A549 (cell line): ENCODE measurements around the gene CCL4. TPM values are rescaled to one million over a fixed set of nuclear protein-coding genes. Genes with fewer than 3 reads are reported as not detected.
"Not testable (repeated sequence)": the region's sequence is repeated elsewhere in the genome, so short reads cannot be mapped to it uniquely, and the experiment has no call there.

ENCODE experiments used
- ATAC-seq, 2 experiments: fragments of 200-7000 bp in 1 of 2; fragments of >200 bp in 1 of 2; cut with Nextera tagmentation in 1 of 2; cut with Tn5 transposase in 1 of 2; 3 replicates each; pipeline versions ENCODE4 v1.8.0 to v1.9.1; 2018 to 2020; ENCODE audit warnings: mild to moderate bottlenecking in 1 of 2, moderate library complexity in 1 of 2
- CTCF ChIA-PET: fragments of 300-600 bp; sonication (Branson Sonifier 250); formaldehyde crosslinking; extraction: SDS; loops from one replicate; lab custom pipeline; 2021; ENCODE audit warnings: antibody characterized with exemption, inconsistent platforms; lab: Yijun Ruan, JAX
- POLR2A ChIA-PET: fragments of 350-600 bp; formaldehyde crosslinking; extraction: SDS; loops from one replicate; lab custom pipeline; 2021; ENCODE audit warnings: antibody characterized with exemption, inconsistent platforms; lab: Yijun Ruan, JAX
- DNase-seq, 2 experiments: peaks; one replicate each; pipeline versions ENCODE4 v3.0.0 to v3.0.0-alpha.2; 2011 to 2016; ENCODE audit warnings: low read depth in 1 of 2, low spot score in 1 of 2
- FAIRE-seq: peaks from 2 replicates; lab custom pipeline; 2011; peaks lifted over from hg19 to GRCh38; lab: Jason Lieb, UNC
- H3K27ac ChIP-seq, 2 experiments: fragments of >200 bp; sonication (Bioruptor Twin); formaldehyde crosslinking; 3 replicates each; pipeline ENCODE4 v1.5.1; 2016 to 2017
- H3K4me1 ChIP-seq: fragments of >200 bp; sonication (Bioruptor Twin); formaldehyde crosslinking; 3 replicates; pipeline ENCODE4 v1.6.1; 2016
- H3K4me2 ChIP-seq: fragments of >200 bp; sonication (Bioruptor Twin); formaldehyde crosslinking; 3 replicates; pipeline ENCODE4 v1.6.1; 2016
- H3K4me3 ChIP-seq: fragments of >200 bp; sonication (Bioruptor Twin); formaldehyde crosslinking; 3 replicates; pipeline ENCODE4 v1.5.1; 2016
- H3K9me3 ChIP-seq: fragments of >200 bp; sonication (Bioruptor Twin); formaldehyde crosslinking; 3 replicates; pipeline ENCODE4 v1.6.1; 2016
- CEBPB ChIP-seq, 2 experiments: fragments of >200 bp in 1 of 2; sonication (Bioruptor Twin) in 1 of 2; formaldehyde crosslinking in 1 of 2; IDR thresholded peaks; 2 replicates each; pipeline ENCODE4 v1.6.1; 2012 to 2016
- CHD2 ChIP-seq: fragments of 150-350 bp; IDR thresholded peaks from 2 replicates; pipeline ENCODE4 v1.6.1; 2014; ENCODE audit warnings: low read length; ENCODE audit not compliant: partially characterized antibody
- EHMT2 ChIP-seq: fragments of 200-600 bp; sonication (generic); IDR thresholded peaks from 2 replicates; pipeline ENCODE4 v1.6.1; 2016; ENCODE audit warnings: antibody characterized with exemption, low read depth, mild to moderate bottlenecking, moderate library complexity
- EP300 ChIP-seq, 2 experiments: fragments of >200 bp; sonication (Bioruptor Twin); formaldehyde crosslinking; IDR thresholded peaks; 2 replicates in 1 of 2; 3 replicates in 1 of 2; pipeline ENCODE4 v1.6.1; 2016 to 2017
- FOSL2 ChIP-seq, 2 experiments: fragments of 450-650 bp in 1 of 2; fragments of >200 bp in 1 of 2; sonication (Bioruptor Twin) in 1 of 2; formaldehyde crosslinking; IDR thresholded peaks; 2 replicates each; pipeline versions ENCODE4 v1.5.0 to v1.6.1; 2016 to 2020; ENCODE audit warnings: mild to moderate bottlenecking in 1 of 2, moderate library complexity in 1 of 2
- GATA3 ChIP-seq: IDR thresholded peaks from 2 replicates; pipeline ENCODE4 v1.6.1; 2012; ENCODE audit warnings: borderline replicate concordance
- HMGXB4 ChIP-seq: fragments of 250-450 bp; sonication (Bioruptor Pico); IDR thresholded peaks from 2 replicates; pipeline ENCODE4 v1.5.0; 2021; ENCODE audit warnings: mild to moderate bottlenecking, moderate library complexity, borderline replicate concordance
- KDM5A ChIP-seq: fragments of 200-600 bp; sonication (generic); IDR thresholded peaks from 2 replicates; pipeline ENCODE4 v1.6.1; 2016; ENCODE audit warnings: antibody characterized with exemption, mild to moderate bottlenecking
- MAFK ChIP-seq: fragments of 450-650 bp; IDR thresholded peaks from 2 replicates; pipeline ENCODE4 v1.6.1; 2014; ENCODE audit not compliant: partially characterized antibody
- MYC ChIP-seq: IDR thresholded peaks from 2 replicates; pipeline ENCODE4 v1.6.1; 2012; ENCODE audit warnings: mild to moderate bottlenecking, inconsistent platforms, low read length, improper control_type of control experiment, borderline replicate concordance
- NR3C1 ChIP-seq: fragments of >200 bp; sonication (Bioruptor Twin); formaldehyde crosslinking; IDR thresholded peaks from 3 replicates; pipeline ENCODE4 v1.6.1; 2017
- RAD21 ChIP-seq, 2 experiments: fragments of >200 bp in 1 of 2; sonication (Bioruptor Twin) in 1 of 2; formaldehyde crosslinking in 1 of 2; IDR thresholded peaks in 1 of 2; conservative IDR thresholded peaks in 1 of 2; 2 replicates in 1 of 2; 3 replicates in 1 of 2; pipeline ENCODE4 v1.6.1; 2012 to 2018; ENCODE audit warnings: inconsistent platforms in 1 of 2
- RFX5 ChIP-seq: fragments of 450-650 bp; IDR thresholded peaks from 2 replicates; pipeline ENCODE4 v1.7.1; 2014; ENCODE audit warnings: antibody characterized with exemption, mild to moderate bottlenecking, moderate library complexity
- RNF2 ChIP-seq: fragments of 200-600 bp; sonication (generic); IDR thresholded peaks from 2 replicates; pipeline ENCODE4 v1.6.1; 2016; ENCODE audit warnings: low read depth, mild to moderate bottlenecking, antibody characterized with exemption, moderate library complexity, borderline replicate concordance
- USF2 ChIP-seq: fragments of 450-650 bp; IDR thresholded peaks from 2 replicates; pipeline ENCODE4 v1.6.1; 2014; ENCODE audit warnings: antibody characterized with exemption
- ZSCAN20 ChIP-seq: fragments of 250-450 bp; sonication (Bioruptor Pico); IDR thresholded peaks from 2 replicates; pipeline ENCODE4 v1.8.0; 2022; ENCODE audit warnings: mild to moderate bottlenecking, moderate library complexity
- WGBS: methylation state at CpG from one replicate; pipeline ENCODE4 v1.1.6; 2017; ENCODE audit errors: missing lambda C conversion rate; 5-methylcytosine and 5-hydroxymethylcytosine counted together
- polyA plus RNA-seq, 4 experiments: library from polyadenylated mRNA; depleted of rRNA in 3 of 4; stranded (reverse); fragments of >200 nt; fragmentation: RNase III in 1 of 4; extraction: RNeasy Plus Mini Kit Qiagen cat#74134 plus additional on column Dnase treatment in 1 of 4; gene quantifications; 2 replicates in 3 of 4; 3 replicates in 1 of 4; pipeline ENCODE4 v1.2.3, GENCODE V29; 2011 to 2017
- TF ChIP-seq, protein P1 (sequence below): fragments of 250-450 bp; sonication (Bioruptor Pico); IDR thresholded peaks from 2 replicates; pipeline ENCODE4 v1.5.0; 2020; ENCODE audit warnings: low read depth, mild to moderate bottlenecking, moderate library complexity

The CCL4 gene
- polyA plus RNA-seq, 2 of the 4 experiments (the other 2 are of a cell fraction) = not detected

DNA sequence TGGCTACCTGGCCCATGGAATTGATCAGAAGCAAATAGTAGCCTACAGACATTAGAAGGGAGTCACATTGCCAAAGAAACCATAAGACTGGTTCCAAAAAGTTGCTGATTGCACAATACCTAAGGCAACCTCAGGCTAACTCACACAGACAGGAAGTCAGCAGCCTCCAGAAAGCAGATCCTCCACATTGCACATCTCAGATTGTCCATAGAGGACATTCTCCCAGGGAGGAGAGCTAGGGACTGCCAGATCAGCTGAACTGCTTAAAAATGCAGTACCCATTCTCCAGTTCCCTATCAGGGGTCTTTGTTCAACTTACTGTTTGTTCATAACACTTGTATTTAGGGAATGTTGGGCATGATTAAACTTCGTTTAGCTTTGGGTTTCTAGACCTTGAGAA, 17.9 kb upstream of the CCL4 start:
- TF ChIP-seq KDM5A (no peak), CEBPB (IDR thresholded peaks at IDR 0.05) (0 out of 4 replicates have a peak, but pooled peaks of 1 of the 2 experiments have one; percentile 46), CHD2 (no peak), EHMT2 (no peak), HMGXB4 (CRISPR knock-in tag) (no peak), RNF2 (no peak)
- TF ChIP-seq, protein P1, sequence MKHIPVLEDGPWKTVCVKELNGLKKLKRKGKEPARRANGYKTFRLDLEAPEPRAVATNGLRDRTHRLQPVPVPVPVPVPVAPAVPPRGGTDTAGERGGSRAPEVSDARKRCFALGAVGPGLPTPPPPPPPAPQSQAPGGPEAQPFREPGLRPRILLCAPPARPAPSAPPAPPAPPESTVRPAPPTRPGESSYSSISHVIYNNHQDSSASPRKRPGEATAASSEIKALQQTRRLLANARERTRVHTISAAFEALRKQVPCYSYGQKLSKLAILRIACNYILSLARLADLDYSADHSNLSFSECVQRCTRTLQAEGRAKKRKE = no peak
- FAIRE-seq = no peak
- no peak overlapping the region for H3K4me3 ChIP-seq
- H3K9me3 ChIP-seq = no peaks in the 10 kb centered on the region
- ChIA-PET CTCF (interaction anchor here (1.4 to 1.5 kb wide), 2 partner anchors 12 to 13 kb away, joined by 3 to 4 read pairs; no protein-coding TSS in a partner anchor), POLR2A (interaction anchor here (0.7 kb wide), 1 partner anchor 19 kb away, joined by 5 read pairs; no protein-coding TSS in a partner anchor)
- ATAC-seq = 0 out of 6 replicates have a peak, but pooled peaks of 1 of the 2 experiments have one; percentile 39
- H3K4me2 ChIP-seq = no peak overlapping the region
- no peak overlapping the region for H3K27ac ChIP-seq
- 0% methylated on average over 1 of the region's 1 CpG for WGBS
- DNase-seq = no peak
- no peaks in the 10 kb centered on the region for H3K4me1 ChIP-seq

GRCh38 chr17:36086791-36087190, 16.8 kb upstream of the CCL4 start:
- CTCF ChIA-PET = interaction anchor here (1.4 to 1.5 kb wide), 3 partner anchors 9 to 14 kb away, joined by 3 to 4 read pairs (median 3); no protein-coding TSS in a partner anchor
- TF ChIP-seq MAFK (no peak), FOSL2 (IDR thresholded peaks at IDR 0.05) (no peak), FOSL2 (CRISPR knock-in tag; IDR thresholded peaks at IDR 0.05) (no peak), RFX5 (no peak), ZSCAN20 (no peak), NR3C1 (no peak), RAD21 (conservative IDR thresholded peaks at IDR 0.05 in 1 of 2, IDR thresholded peaks at IDR 0.05 in 1 of 2) (no peak), EP300 (IDR thresholded peaks at IDR 0.05) (no peak), GATA3 (no peak), MYC (no peak), USF2 (no peak), HMGXB4 (CRISPR knock-in tag) (no peak)
- H3K4me2 ChIP-seq = no peak overlapping the region
- POLR2A ChIA-PET = no interaction called here
- H3K4me3 ChIP-seq = no peak overlapping the region
- H3K9me3 ChIP-seq = no peaks in the 10 kb centered on the region
- WGBS = 49% methylated on average over 1 of the region's 1 CpG
- DNase-seq = no peak
- no peak overlapping the region for H3K27ac ChIP-seq
- H3K4me1 ChIP-seq = no peaks in the 10 kb centered on the region
- no peak for ATAC-seq
- FAIRE-seq = no peak

- FAIRE-seq, DNase-seq, H3K4me1 ChIP-seq, POLR2A ChIA-PET, H3K4me3 ChIP-seq, H3K9me3 ChIP-seq, H3K27ac ChIP-seq, ATAC-seq, H3K4me2 ChIP-seq: not testable (repeated sequence)
- CTCF ChIA-PET = interaction anchor here (1.5 kb wide), 1 partner anchor 10 kb away, joined by 3 read pairs; no protein-coding TSS in a partner anchor
- WGBS = 43% methylated on average over 3 of the region's 3 CpGs
Measured at GRCh38 chr17:36087471-36087870, 16.2 kb upstream of the CCL4 start.

DNA sequence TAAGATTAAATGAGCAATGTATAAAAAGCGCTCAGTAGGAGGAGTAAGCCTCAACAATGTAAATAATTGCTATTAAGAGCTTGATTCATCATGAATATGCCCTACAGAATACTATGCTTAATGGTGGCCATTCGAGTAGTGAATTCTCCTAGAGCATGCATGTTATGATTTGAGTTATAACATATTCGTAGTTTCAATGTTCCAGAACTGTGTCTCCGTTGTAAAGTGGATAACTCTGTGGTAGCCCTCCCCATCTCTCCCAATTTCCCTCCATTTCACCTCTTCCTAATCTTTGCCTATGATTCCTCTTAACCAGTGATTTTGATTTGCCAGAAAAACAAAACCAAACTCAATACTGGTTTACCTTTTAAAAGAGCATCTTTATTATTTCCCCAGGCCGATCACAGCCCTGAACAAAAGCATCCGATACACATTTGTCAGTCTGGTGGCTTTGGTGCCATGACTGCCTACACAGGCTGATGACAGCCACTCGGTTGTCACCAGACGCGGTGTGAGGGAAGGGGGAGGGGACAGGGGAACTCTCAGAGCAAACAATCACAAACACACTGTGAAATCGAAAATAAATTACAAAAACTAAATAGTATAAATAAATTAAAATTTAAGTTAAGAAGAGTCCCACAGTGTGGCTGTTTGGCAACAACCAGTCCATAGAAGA, 15.6 kb upstream of the CCL4 start:
- H3K27ac ChIP-seq, H3K4me1 ChIP-seq, ATAC-seq, DNase-seq, H3K9me3 ChIP-seq, H3K4me3 ChIP-seq, H3K4me2 ChIP-seq, POLR2A ChIA-PET, FAIRE-seq: not testable (repeated sequence)
- 32% methylated on average over 10 of the region's 10 CpGs for WGBS
- CTCF ChIA-PET = interaction anchor here (0.8 to 1.6 kb wide), 4 partner anchors 30 to 395 kb away, joined by 3 to 5 read pairs (median 3); no protein-coding TSS in a partner anchor
